ENCODE results near the gene SWI5. TPM values are rescaled to one million over a fixed set of nuclear protein-coding genes. Genes with fewer than 3 reads are reported as not detected.

SWI5 gene
- total RNA-seq, 1 experiment from 2014 or later: 33.3 TPM

GRCh38 chr9:128247226-128247803, 28.8 kb upstream of the SWI5 start:
- DNase-seq: peak; percentile 71 to 78
- H3K4me1 ChIP-seq: peaks cover 35% of the 10 kb centered on the region

GRCh38 chr9:128249558-128249907, 26.5 kb upstream of the SWI5 start:
- no peak overlapping the region for H3K4me3 ChIP-seq
- no peaks in the 10 kb centered on the region for H3K9me3 ChIP-seq (replicated peaks)
- H3K27ac ChIP-seq: no peak overlapping the region
- no peaks in the 10 kb centered on the region for H3K27me3 ChIP-seq
- DNase-seq: no peak
- no peaks in the 10 kb centered on the region for H3K36me3 ChIP-seq
- peaks cover 31% of the 10 kb centered on the region for H3K4me1 ChIP-seq

More at GRCh38 chr9:128247226-128247803, 28.8 kb upstream of the SWI5 start:
- Histone ChIP-seq H3K27me3 (no peaks in the 10 kb centered on the region), H3K9me3 (replicated peaks) (no peaks in the 10 kb centered on the region), H3K4me3 (no peak overlapping the region), H3K36me3 (no peaks in the 10 kb centered on the region), H3K27ac (no peak overlapping the region)

GRCh38 chr9:128249908-128250838, 25.9 kb upstream of the SWI5 start:
- peak; percentile 44 to 48 for DNase-seq
- no peak overlapping the region for H3K27ac ChIP-seq
- H3K27me3 ChIP-seq: no peaks in the 10 kb centered on the region
- H3K4me1 ChIP-seq: peaks cover 28% of the 10 kb centered on the region
- no peaks in the 10 kb centered on the region for H3K9me3 ChIP-seq (replicated peaks)
- H3K4me3 ChIP-seq: no peak overlapping the region
- no peaks in the 10 kb centered on the region for H3K36me3 ChIP-seq

- peaks cover 19% of the 10 kb centered on the region for H3K4me1 ChIP-seq
- no peaks in the 10 kb centered on the region for H3K9me3 ChIP-seq (replicated peaks)
- DNase-seq: no peak
- no peak overlapping the region for H3K4me3 ChIP-seq
- no peaks in the 10 kb centered on the region for H3K27me3 ChIP-seq
- no peak overlapping the region for H3K27ac ChIP-seq
- no peaks in the 10 kb centered on the region for H3K36me3 ChIP-seq
Observed at GRCh38 chr9:128250839-128251731, 25.0 kb upstream of the SWI5 start.

GRCh38 chr9:128251732-128252100, 24.4 kb upstream of the SWI5 start:
- Histone ChIP-seq H3K27ac (no peak overlapping the region), H3K36me3 (no peaks in the 10 kb centered on the region), H3K9me3 (replicated peaks) (no peaks in the 10 kb centered on the region), H3K27me3 (no peaks in the 10 kb centered on the region), H3K4me1 (peaks cover 13% of the 10 kb centered on the region), H3K4me3 (no peak overlapping the region)
- no peak for DNase-seq

- peaks cover 5% of the 10 kb centered on the region for H3K4me1 ChIP-seq
- H3K27me3 ChIP-seq: no peaks in the 10 kb centered on the region
- no peak for DNase-seq
- H3K4me3 ChIP-seq: no peak overlapping the region
- H3K36me3 ChIP-seq: peaks cover 4% of the 10 kb centered on the region; the same call in 1 of the 2 replicates
- H3K9me3 ChIP-seq (replicated peaks): no peaks in the 10 kb centered on the region
- no peak overlapping the region for H3K27ac ChIP-seq
Observed at GRCh38 chr9:128252317-128253139, 23.5 kb upstream of the SWI5 start.

GRCh38 chr9:128253140-128253990, 22.7 kb upstream of the SWI5 start:
- no peaks in the 10 kb centered on the region for H3K9me3 ChIP-seq (replicated peaks)
- DNase-seq: no peak
- H3K27me3 ChIP-seq: no peaks in the 10 kb centered on the region
- H3K4me3 ChIP-seq: no peak overlapping the region
- H3K4me1 ChIP-seq: no peaks in the 10 kb centered on the region
- H3K27ac ChIP-seq: no peak overlapping the region
- H3K36me3 ChIP-seq: peaks cover 10% of the 10 kb centered on the region

GRCh38 chr9:128253991-128254346, 22.1 kb upstream of the SWI5 start:
- Histone ChIP-seq H3K27me3 (no peaks in the 10 kb centered on the region), H3K27ac (no peak overlapping the region), H3K36me3 (peaks cover 12% of the 10 kb centered on the region), H3K9me3 (replicated peaks) (no peaks in the 10 kb centered on the region), H3K4me3 (no peak overlapping the region), H3K4me1 (no peaks in the 10 kb centered on the region)
- no peak for DNase-seq

- Histone ChIP-seq H3K4me1 (no peaks in the 10 kb centered on the region), H3K27ac (no peak overlapping the region), H3K4me3 (no peak overlapping the region), H3K36me3 (peaks cover 13% of the 10 kb centered on the region), H3K27me3 (no peaks in the 10 kb centered on the region), H3K9me3 (replicated peaks) (no peaks in the 10 kb centered on the region)
- no peak for DNase-seq
Observed at GRCh38 chr9:128254362-128254761, 21.7 kb upstream of the SWI5 start.

GRCh38 chr9:128254855-128255759, 21.0 kb upstream of the SWI5 start:
- Histone ChIP-seq H3K4me3 (no peak overlapping the region), H3K4me1 (no peaks in the 10 kb centered on the region), H3K27ac (no peak overlapping the region), H3K27me3 (no peaks in the 10 kb centered on the region), H3K36me3 (peaks cover 15% of the 10 kb centered on the region), H3K9me3 (replicated peaks) (no peaks in the 10 kb centered on the region)
- peak; percentile 70 to 83 for DNase-seq

- DNase-seq: no peak
- Histone ChIP-seq H3K27me3 (no peaks in the 10 kb centered on the region), H3K27ac (no peak overlapping the region), H3K4me1 (no peaks in the 10 kb centered on the region), H3K9me3 (replicated peaks) (no peaks in the 10 kb centered on the region), H3K4me3 (no peak overlapping the region), H3K36me3 (peaks cover 22% of the 10 kb centered on the region)
Observed at GRCh38 chr9:128257086-128257825, 18.8 kb upstream of the SWI5 start.

GRCh38 chr9:128257907-128258306, 18.2 kb upstream of the SWI5 start:
- no peak overlapping the region for H3K27ac ChIP-seq
- no peaks in the 10 kb centered on the region for H3K4me1 ChIP-seq
- no peaks in the 10 kb centered on the region for H3K9me3 ChIP-seq (replicated peaks)
- no peak for DNase-seq
- H3K36me3 ChIP-seq: peaks cover 27% of the 10 kb centered on the region
- H3K27me3 ChIP-seq: no peaks in the 10 kb centered on the region
- H3K4me3 ChIP-seq: no peak overlapping the region

Measured in SJCRH30 (cell line).